LNCaP clone FGC (cell line): ENCODE data around the gene TMCO2.
A peak's percentile ranks its signal among the peaks of the same experiment; 100 is the strongest.

Source experiments
- DNase-seq: peaks from one replicate; pipeline ENCODE4 v3.0.0-alpha.2; 2011; ENCODE audit warnings: low read depth
- H3K4me3 ChIP-seq: 2 replicates; pipeline ENCODE4 v1.5.1; 2011; ENCODE audit warnings: mild to moderate bottlenecking, low read depth, low read length, control low read depth
- TF ChIP-seq, protein P1 (sequence below): IDR thresholded peaks from 2 replicates; pipeline ENCODE4 v1.5.1; 2012; ENCODE audit warnings: mild to moderate bottlenecking; ENCODE audit not compliant: control insufficient read depth, insufficient read depth; ENCODE audit errors: extremely low read depth

Gene TMCO2

DNA sequence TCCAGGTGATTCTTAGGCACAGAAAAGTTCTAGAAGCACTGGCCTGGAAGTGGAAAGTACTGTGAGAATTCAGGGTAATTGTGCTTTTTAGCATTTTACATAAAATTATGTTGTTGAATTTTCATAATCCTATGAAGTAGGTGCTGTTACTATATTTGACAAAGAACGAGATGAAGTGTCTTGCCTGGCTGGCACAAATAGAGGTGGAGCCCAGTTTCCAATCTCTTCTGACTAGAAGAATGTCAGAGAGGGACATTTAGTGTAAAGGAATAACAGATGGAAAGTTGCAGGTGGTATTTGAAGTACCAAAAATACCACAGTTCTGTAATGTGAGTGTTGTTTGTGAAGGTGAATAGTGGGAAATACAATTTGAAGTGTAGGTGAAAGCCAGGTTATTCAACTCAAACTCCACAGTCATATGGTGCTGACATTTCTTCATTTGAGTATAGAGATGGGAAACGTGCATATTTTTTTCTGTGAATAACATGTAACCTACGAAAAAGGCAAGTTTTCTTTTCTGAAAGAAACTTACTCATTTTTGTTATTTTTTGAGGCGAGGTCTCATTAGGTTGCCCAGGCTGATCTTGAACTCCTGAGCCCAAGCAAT, 3.5 kb upstream of the TMCO2 start:
- no peak for DNase-seq
- no peak overlapping the region for H3K4me3 ChIP-seq
- TF ChIP-seq, protein P1, sequence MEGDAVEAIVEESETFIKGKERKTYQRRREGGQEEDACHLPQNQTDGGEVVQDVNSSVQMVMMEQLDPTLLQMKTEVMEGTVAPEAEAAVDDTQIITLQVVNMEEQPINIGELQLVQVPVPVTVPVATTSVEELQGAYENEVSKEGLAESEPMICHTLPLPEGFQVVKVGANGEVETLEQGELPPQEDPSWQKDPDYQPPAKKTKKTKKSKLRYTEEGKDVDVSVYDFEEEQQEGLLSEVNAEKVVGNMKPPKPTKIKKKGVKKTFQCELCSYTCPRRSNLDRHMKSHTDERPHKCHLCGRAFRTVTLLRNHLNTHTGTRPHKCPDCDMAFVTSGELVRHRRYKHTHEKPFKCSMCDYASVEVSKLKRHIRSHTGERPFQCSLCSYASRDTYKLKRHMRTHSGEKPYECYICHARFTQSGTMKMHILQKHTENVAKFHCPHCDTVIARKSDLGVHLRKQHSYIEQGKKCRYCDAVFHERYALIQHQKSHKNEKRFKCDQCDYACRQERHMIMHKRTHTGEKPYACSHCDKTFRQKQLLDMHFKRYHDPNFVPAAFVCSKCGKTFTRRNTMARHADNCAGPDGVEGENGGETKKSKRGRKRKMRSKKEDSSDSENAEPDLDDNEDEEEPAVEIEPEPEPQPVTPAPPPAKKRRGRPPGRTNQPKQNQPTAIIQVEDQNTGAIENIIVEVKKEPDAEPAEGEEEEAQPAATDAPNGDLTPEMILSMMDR, result no peak

DNA sequence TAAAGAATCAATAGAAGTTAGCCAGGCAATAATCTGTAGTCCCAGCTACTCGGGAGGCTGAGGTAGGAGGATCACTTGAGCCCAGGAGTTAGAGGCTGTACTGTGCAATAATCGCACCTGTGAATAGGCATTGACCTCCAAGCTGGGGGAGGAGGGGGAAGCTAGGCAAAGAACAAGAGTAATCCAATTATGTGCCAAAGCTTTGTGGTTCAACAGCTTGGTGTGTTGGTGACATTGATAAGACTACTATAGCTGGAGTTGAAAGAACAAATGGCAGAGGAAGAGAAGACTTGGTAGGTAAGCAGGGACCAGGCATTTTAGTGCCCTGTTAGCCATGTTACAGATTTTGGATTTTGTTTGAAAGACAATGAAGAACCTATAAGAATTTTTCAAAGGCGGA, 2.1 kb upstream of the TMCO2 start:
- no peak overlapping the region for H3K4me3 ChIP-seq
- TF ChIP-seq, protein P1, result no peak
- DNase-seq, result no peak

DNA sequence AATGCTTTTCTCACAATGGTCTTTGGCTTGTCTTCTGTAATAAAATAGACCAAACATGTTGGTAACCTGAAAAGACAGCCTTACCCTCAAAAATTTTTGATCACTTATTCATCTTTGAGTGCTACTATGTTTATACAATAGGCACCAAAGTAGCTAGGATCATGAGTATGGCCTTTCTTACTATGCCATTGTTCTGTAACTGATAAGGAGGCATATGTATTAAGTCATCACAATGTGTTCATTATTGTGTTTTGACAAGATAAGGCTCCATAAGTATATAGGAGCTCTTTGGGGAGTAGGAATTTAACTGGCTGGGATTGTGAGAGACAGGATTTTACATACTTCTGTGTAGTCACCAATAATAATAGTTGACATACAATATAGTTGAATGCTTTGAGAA, 675 bp downstream of the TMCO2 start:
- H3K4me3 ChIP-seq, result no peak overlapping the region
- DNase-seq, result no peak
- TF ChIP-seq, protein P1, result no peak

DNA sequence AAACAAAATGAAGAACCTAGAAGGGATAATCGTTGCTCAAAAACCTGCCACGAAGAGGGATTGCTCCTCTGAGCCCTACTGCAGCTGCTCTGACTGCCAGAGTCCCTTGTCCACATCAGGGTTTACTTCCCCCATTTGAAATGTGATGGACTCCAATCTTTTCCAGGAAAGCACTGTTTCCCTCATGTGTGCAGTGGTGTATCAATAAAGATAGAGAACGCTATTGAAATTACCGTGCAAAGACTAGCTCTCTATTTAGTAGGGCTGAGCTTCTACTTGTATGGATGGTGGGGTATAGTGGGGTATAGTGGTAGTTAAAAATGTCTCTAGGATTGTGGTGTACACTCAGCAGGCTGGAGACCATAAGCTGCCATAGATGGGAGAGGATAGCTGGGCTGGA, 3.7 kb downstream of the TMCO2 start:
- TF ChIP-seq, protein P1, result no peak
- DNase-seq, result no peak
- no peak overlapping the region for H3K4me3 ChIP-seq

DNA sequence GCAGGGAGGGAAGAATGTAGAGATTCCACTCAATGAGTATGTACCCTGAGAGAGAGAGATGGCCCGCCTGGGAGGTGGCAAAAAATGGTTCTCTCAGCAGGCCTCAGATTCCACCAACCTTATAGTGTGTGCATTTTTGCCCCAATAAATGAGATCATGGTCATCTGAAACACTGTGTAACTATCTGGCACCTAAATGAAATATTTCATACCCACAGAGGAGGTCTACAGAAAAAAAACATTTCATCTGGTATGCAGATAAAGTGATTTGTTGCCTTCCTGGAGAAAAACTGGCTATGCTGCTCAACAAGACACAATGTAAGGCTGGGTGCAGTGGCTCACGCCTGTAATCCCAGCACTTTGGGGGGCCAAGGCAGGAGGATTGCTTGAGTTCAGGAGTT, 4.9 kb downstream of the TMCO2 start:
- H3K4me3 ChIP-seq, result no peak overlapping the region
- DNase-seq, result no peak
- TF ChIP-seq, protein P1, result no peak

DNA sequence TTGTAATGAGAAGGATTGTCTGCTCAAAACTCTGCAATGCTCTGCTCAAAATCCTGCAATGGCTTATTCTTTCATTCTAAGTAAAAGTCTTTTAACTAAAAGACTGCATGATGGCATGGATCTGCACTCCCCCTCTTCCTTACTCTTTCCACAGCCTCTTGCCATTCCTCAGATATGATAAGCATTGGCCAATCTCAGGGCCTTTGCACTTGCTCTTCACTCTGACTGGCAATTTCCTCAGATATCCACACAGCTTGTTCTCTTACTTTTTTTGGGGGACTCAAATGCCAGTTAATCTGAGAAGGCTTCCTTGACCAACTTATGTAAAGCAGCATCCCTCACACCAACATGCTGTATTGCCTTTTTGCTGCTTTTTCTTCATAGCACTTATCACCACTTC, 7.5 kb downstream of the TMCO2 start:
- no peak for DNase-seq
- no peak overlapping the region for H3K4me3 ChIP-seq
- TF ChIP-seq, protein P1, result no peak

DNA sequence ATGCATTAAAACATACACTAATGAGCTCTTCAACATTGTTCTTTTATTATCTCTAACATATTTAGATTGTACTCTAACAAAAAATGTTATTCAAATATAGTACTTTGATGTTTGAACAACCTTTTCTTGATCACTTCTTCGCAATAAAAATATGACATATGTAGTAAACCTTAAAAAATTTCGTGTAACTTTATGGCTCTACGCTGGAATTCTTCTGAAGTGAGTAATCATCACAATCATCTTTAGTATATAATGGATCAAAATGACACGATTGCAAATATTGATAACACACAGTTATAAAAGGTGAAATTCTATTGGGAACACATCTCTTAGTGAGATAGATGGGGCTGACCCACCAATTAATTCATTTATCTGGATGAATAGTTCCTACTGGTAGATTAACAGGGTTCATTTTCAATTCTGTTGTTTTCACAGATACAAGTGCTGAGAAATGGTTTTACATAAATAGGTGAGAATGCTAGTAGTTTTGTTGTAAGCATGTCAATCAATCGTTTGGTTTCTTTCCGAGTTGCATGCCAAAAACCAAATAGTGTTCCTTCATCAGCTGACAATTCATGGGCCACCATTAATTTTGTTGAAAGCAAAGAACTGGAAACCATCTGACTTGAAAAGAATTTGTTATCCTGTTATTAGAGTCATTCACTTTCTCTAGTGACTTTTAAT, 8.8 kb downstream of the TMCO2 start:
- DNase-seq, result no peak
- peak overlapping the region; percentile 100 for H3K4me3 ChIP-seq
- TF ChIP-seq, protein P1, result no peak
